Nucleus accumbens (tissue), 56 donors: ENCODE measurements around the gene RNF145.
"Not testable (repeated sequence)": the region's sequence is repeated elsewhere in the genome, so short reads cannot be mapped to it uniquely, and the experiment has no call there.

Source experiments
- DNase-seq, 56 donors: peaks; one replicate each; lab custom pipeline; 2025; lab: John Stamatoyannopoulos, UW

The RNF145 gene

GRCh38 chr5:159123189-159123588 lies 86.2 kb downstream of the RNF145 start:
- no peak for DNase-seq

GRCh38 chr5:159121061-159121460 lies 88.3 kb downstream of the RNF145 start:
- no peak for DNase-seq

GRCh38 chr5:159120446-159120845 lies 88.9 kb downstream of the RNF145 start:
- no peak for DNase-seq

- not testable (repeated sequence) for DNase-seq
Measured at GRCh38 chr5:159119842-159120241, 89.5 kb downstream of the RNF145 start.

GRCh38 chr5:159118958-159119659 lies 90.2 kb downstream of the RNF145 start:
- not testable (repeated sequence) for DNase-seq

- DNase-seq, result no peak
Measured at GRCh38 chr5:159113405-159113804, 95.9 kb downstream of the RNF145 start.

- DNase-seq, result no peak
Measured at GRCh38 chr5:159112436-159112835, 96.9 kb downstream of the RNF145 start.
